ENCODE data around the gene FRY.

GRCh38 chr13:32040052-32040642 lies 8.6 kb downstream of the FRY start:
- TF ChIP-seq CTCF (conservative IDR thresholded peaks at IDR 0.05; ENCODE audit: low read length): no peak
- no peak for TF ChIP-seq EZH2phosphoT487 (IDR thresholded peaks at IDR 0.05; ENCODE audit: borderline replicate concordance)
